Activated naive CD4-positive, alpha-beta T cell (primary cell): ENCODE measurements around the gene IQCC.

Experiments used
- DNase-seq, 4 experiments: peaks; one replicate each; lab custom pipeline; 2025; lab: John Stamatoyannopoulos, UW

The IQCC gene

GRCh38 chr1:32195972-32196823 lies 9.3 kb upstream of the IQCC start:
- DNase-seq: no peak

GRCh38 chr1:32197074-32197473 lies 8.4 kb upstream of the IQCC start:
- DNase-seq: no peak

GRCh38 chr1:32197837-32198236 lies 7.6 kb upstream of the IQCC start:
- no peak for DNase-seq

GRCh38 chr1:32198237-32199042 lies 7.0 kb upstream of the IQCC start:
- DNase-seq: no peak

GRCh38 chr1:32199043-32199716 lies 6.3 kb upstream of the IQCC start:
- no peak for DNase-seq

GRCh38 chr1:32199717-32200072 lies 5.8 kb upstream of the IQCC start:
- no peak for DNase-seq

GRCh38 chr1:32200226-32201010 lies 5.1 kb upstream of the IQCC start, which contains the start of gene CCDC28B:
TSS of gene CCDC28B (plus strand) at chr1:32200595. CDS start at chr1:32201936, 1,341 bp downstream.
- peak in 2 of 4 experiments; percentile 17 to 40 for DNase-seq

- DNase-seq: peak; percentile 30 to 71 (median 50)
Measured at GRCh38 chr1:32201011-32201855, 4.2 kb upstream of the IQCC start.

- DNase-seq: no peak
Measured at GRCh38 chr1:32204943-32205361, 519 bp upstream of the IQCC start.

- no peak for DNase-seq
Measured at GRCh38 chr1:32208469-32208868, 3.0 kb downstream of the IQCC start.

GRCh38 chr1:32208891-32209328 lies 3.4 kb downstream of the IQCC start, which contains the start of gene DCDC2B:
TSS of gene DCDC2B (plus strand) at chr1:32209089. CDS start at chr1:32209094, 5 bp downstream.
- no peak for DNase-seq

- DNase-seq: peak in 2 of 4 experiments; percentile 20 to 37
Measured at GRCh38 chr1:32215629-32216480, 10.4 kb downstream of the IQCC start.

- no peak for DNase-seq
Measured at GRCh38 chr1:32216566-32216965, 11.1 kb downstream of the IQCC start.

GRCh38 chr1:32219022-32219421 lies 13.6 kb downstream of the IQCC start:
- DNase-seq: no peak

GRCh38 chr1:32220746-32221580 lies 15.5 kb downstream of the IQCC start:
- DNase-seq: no peak

GRCh38 chr1:32221581-32221979 lies 16.1 kb downstream of the IQCC start:
- no peak for DNase-seq

- peak; percentile 61 to 83 (median 74) for DNase-seq
Measured at GRCh38 chr1:32221980-32222755, 16.7 kb downstream of the IQCC start, which contains the start of the genes EIF3I and TMEM234. TSS of gene EIF3I (plus strand) at chr1:32222407. CDS start at chr1:32222442, 35 bp downstream. TSS of gene TMEM234 (minus strand) at chr1:32222353. CDS start at chr1:32222322, 31 bp downstream.

GRCh38 chr1:32223683-32224082 lies 18.2 kb downstream of the IQCC start:
- no peak for DNase-seq
